GM21619 (cell line): Measurements from ENCODE around the gene OR4F6.
"Not testable (repeated sequence)": the region's sequence is repeated elsewhere in the genome, so short reads cannot be mapped to it uniquely, and the experiment has no call there.

Experiments used
- ATAC-seq: cut with Tn5 transposase; IDR thresholded peaks from one replicate; pipeline ENCODE4 v1.9.1; 2021; ENCODE audit not compliant: unreplicated experiment

Gene OR4F6, protein sequence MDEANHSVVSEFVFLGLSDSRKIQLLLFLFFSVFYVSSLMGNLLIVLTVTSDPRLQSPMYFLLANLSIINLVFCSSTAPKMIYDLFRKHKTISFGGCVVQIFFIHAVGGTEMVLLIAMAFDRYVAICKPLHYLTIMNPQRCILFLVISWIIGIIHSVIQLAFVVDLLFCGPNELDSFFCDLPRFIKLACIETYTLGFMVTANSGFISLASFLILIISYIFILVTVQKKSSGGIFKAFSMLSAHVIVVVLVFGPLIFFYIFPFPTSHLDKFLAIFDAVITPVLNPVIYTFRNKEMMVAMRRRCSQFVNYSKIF

DNA sequence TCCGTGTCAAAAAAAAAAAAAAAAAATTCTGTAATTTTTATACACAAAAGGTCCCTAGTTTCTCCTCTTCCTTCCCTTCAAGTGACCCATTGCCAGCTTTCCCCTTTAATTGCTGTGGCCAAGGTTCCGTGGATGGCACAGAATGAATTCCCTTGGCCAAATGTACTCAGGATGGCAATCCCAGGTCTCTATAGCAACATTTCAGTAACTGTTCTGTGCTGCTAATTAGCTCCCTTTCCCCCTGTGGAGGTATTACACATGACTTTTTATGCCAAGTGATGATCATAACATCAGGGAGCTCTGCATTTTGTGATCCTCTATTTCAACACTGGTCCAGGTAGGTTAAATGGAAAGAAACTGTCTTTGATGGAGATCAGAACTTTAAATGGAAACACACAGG lies at the start of gene OR4F6:
Gene OR4F6 (plus strand): TSS at position 301 of the 400 bp plus-strand sequence. CDS start 2,211 bp downstream, outside the sequence.
- ATAC-seq, result no peak

DNA sequence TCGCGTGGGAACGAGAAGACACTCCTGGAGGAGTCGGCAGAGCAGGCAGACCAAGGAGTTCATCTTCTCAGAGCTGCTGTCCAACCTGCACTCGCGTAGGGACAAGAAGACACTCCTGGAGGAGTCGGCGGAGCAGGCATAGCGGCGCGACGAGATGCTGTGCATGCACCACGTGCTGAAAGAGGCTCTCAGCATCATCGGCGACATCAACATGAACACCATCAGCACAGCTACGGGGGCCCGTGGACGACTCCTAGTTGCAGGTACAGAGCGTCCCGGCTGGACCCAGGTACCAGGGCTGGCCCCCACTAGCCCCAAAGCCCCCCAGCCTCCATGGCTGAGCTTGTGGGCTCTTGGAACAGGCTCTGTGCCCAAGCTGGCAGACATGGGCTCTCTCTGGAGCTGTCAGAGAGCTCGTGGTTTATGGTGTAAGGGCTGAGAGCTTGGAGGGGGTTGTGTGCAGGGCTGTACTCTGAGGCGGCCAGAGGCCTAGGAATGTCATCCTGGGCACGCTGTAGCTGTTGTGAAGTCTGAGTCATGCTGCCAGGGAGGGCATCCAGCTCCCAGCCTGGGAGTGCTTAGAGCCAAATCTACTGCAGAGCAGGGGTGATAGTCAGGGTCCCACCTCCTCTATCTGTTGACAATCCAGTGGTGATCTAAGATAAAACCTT lies 38.5 kb upstream of the OR4F6 start:
- not testable (repeated sequence) for ATAC-seq

DNA sequence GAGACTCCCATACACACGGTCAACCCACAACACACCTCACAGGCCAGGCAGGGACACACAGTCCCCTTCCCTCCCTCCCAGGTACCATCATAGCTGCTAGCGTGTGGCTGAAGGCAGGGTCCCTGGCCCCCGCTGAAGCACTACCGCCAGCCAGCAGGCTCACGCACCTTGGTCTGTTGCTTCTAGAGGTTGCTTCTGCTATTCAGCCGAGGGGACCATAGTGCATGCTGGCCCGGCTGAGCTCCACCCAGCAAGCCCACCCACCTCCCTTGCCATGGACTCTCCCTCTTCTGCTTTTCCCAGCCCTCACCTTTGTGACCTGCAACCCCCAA lies 38.0 kb upstream of the OR4F6 start:
- ATAC-seq, result not testable (repeated sequence)

DNA sequence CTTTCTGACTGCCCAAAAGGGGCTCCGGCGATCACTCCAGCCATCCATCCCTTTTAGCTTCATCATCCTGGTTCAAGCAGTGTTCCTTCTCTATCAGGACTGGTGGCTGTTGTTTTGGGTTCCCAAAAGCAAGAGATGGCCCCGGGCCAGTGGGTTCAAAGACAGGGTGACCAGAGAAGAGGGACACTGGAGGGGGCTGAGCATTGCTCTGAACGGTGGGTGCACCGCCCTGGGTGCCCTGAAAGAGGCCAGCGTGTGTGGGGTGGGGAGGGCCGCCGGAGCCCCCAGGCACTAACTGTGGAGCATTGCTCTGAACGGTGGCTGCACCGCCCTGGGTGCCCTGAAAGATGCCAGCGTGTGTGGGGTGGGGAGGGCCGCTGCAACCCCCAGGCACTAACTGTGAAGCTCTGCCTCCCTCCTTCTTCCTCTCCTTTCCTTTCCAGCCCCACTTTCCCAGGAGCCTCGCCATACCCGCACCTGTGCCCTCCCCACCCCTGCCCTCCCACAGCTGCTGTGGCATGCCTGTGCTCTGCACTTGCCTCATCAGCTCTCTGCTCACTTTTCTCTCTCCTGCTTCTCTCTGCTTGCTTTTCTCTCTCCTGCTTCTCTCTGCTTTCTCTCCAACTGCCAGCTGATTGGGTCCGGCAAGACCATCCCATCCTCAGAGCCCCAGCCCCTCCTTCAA lies 37.4 kb upstream of the OR4F6 start:
- no peak for ATAC-seq

DNA sequence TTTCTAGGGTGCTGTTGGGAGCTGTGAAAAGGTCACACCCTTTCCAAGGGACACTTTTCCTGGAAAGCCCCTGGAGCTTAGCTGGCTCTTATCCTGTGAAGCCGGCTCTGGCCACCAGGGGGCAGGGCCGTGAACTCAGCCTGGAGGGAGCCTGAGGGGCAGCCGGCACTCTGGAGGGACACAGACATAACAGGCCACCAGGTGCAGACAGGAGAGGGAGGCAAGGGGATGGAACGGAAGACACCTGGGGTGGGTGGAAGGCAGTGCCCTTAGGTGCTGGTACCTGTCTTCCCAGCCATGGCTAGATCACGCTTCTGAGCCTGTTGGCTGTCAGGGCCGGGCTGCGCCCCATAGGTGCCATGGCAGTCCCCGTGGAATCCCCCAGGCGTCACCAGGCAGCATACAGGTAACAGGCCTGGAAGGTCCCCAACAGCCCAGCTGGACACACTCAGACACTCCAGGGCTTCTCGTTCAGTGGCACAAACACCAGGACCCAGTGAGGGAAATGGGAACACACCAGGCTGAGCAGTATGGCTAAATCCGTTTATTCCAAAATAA lies 36.1 kb upstream of the OR4F6 start:
- ATAC-seq, result not testable (repeated sequence)

DNA sequence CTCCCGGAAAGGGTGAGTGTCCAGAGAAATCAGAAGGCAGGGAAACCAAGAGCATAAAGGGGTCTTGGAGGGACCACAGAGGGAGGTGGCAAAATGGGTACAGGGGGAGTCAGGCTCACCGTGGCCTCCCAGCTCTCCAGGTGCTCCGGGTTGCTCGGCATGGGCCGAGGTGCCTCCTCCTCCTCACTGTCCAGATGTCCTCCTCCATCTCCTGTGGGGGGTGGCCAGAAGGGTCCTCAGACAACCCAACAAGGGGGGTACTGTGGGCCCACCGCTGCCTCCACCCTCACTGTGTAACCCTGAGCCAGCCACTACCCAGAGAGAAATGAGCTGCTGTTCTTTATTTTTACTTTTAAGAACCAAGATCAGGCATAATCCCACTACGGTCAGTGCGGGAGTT lies 30.4 kb upstream of the OR4F6 start:
- no peak for ATAC-seq

DNA sequence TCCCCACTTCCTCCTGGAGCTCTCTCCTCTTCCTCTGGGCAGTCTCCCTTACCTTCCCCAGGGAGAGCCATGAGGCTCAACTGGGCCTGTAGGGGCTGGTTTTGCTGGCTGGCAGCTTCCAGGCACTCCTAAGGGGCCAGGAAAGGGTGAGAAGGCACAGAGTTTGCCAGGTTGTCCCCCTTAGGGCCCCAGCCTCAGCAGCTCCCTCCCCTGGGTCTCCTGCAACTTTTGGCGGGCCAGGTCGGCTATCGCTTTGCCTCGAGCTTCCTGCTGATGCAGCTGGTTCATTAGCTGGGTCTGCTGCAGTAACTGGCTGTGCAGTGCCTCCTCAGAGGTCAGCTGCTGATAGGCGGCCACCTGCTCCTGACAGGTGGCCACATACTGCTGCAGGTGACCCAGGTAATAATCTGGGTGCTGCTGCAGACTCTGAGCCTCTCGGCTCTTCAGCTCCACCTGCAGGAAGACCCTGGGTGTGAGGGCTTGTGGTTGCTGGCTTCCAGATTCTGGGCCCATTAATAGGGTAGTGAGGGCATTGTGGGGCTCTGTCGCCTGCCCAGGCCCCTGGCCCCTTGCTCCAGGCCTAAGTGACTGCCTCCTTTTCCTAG lies 29.7 kb upstream of the OR4F6 start:
- ATAC-seq, result no peak

DNA sequence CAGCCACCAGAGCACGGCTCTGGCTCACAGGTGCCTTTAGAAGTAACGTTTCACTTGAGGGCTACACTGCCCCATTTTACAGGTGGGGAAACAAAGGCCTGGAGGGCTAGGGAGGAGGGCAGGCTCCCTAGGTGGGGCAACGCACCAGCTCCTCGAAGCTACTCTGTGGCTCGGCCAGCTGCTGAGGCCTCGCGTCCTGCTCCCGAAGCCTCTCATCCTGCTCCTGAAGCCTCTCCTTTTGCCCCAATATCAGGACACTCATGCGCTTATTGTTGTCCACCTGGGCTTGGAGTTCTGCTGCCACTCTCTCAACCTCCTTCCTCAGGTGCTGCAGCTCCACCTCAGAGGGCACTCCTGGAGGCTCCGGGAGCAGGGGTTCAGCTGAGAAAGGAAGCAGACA lies 28.2 kb upstream of the OR4F6 start:
- no peak for ATAC-seq

DNA sequence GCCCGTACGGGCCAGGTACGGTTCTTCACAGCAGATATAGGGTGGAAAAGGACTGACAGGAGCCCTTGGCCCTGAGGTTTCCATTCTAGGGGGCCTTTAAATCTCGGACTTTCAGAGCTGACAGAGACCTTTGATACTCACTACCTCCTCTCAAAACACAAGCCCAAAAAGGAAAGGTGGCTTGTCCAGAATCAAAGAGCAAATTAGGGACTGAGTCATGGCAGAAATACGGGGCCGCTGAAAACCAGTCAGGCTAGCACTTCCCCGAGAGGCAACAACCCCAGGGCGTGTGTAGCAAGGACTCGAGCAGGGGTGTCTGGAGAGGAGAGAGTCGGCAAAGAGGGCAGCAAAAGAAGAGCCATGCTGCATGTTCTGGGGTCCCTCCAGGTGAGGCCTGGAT lies 24.7 kb upstream of the OR4F6 start:
- not testable (repeated sequence) for ATAC-seq

DNA sequence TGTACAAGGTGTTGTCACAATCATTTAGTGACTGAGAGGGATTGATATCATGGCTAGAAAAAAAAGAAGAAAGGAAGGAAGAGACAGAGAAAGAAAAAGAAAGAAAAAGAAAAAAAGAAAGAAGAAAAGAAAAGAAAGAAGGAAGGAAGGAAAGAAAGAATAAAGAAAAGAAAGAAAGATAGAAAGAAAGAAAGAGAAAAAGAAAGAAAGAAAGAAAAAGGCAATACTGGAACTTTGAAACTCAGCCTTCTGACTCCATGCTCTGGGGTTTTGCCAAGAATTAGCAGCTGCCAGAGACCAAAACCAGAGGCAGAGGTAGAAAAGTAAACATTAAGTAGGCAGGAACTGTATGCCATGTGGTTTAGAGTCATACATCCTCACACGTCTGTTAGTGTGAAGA lies 23.1 kb upstream of the OR4F6 start:
- ATAC-seq, result not testable (repeated sequence)

DNA sequence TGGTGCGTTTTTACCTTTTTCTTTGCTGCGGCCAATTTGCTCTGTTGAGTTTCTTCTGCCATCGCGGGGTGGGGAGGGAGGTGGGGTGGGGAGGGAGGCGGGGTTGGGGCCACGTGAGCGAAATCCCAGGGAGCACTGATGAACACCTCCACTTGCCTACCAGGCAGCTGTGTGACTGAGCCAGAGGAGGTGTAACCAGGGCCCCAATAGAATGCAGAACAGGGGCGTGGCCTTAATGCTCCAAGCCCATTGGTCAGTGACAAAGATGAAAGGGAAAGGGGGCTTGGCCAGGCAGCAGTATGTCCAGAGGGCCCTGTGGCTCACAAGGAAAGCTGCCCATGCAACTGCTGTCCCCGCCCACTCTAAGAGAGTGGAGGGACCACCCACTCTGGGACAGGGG lies 21.4 kb upstream of the OR4F6 start:
- ATAC-seq, result no peak

DNA sequence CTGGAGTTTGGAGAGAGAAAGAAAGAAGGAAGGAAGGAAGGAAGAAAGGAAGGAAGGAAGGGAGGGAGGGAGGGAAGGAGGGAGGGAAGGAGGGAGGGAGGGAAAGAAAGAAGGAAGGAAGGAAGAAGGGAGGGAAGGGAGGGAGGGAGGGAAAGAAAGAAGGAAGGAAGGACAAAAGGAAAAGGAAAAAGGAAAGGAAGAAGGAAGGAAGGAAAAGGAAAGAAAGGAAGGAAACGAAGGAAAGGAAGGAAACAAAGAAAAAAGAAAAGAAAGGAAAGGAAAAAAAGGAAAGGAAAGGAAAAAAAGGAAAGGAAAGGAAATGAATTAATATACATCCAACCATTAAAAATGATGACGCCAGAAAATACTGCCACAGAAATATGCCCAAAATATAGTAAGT lies 18.7 kb upstream of the OR4F6 start:
- no peak for ATAC-seq

DNA sequence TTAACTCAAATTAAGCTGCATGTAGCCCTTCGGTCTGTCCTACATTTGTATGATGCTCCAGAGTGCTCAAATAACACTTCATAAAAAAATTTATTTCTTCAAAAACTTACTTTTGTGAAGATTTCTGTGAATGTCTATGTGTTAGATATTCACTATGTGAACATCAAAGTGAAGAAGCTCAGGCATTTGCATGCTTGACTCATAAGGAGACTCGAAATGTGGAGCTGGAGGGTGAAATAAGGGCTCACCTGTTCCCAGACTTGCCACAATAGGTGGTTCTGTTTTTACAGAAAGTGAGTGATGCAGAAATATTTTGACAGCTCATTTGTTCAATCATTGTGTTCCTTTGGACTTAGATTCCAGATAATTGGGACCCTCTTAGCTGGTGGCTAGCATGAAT lies 16.9 kb upstream of the OR4F6 start:
- ATAC-seq, result not testable (repeated sequence)

DNA sequence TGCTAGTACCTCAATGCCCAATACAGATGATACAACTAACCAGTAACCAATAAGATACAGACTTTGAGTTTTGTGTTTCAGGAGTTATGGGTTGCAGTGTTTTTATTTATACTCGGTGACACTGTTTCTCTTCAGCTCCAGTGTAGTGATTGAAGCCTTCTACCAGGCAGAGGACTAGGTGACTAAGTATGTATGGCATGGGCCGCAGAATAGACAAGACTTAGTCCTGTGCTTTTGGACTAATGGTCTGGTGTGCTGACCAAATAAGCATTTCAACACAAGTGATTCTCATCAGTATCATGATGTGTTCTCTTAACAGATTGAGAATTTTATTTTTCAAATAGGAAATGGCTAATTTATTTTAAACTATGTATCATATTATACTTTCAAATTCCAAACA lies 15.3 kb upstream of the OR4F6 start:
- ATAC-seq, result not testable (repeated sequence)

DNA sequence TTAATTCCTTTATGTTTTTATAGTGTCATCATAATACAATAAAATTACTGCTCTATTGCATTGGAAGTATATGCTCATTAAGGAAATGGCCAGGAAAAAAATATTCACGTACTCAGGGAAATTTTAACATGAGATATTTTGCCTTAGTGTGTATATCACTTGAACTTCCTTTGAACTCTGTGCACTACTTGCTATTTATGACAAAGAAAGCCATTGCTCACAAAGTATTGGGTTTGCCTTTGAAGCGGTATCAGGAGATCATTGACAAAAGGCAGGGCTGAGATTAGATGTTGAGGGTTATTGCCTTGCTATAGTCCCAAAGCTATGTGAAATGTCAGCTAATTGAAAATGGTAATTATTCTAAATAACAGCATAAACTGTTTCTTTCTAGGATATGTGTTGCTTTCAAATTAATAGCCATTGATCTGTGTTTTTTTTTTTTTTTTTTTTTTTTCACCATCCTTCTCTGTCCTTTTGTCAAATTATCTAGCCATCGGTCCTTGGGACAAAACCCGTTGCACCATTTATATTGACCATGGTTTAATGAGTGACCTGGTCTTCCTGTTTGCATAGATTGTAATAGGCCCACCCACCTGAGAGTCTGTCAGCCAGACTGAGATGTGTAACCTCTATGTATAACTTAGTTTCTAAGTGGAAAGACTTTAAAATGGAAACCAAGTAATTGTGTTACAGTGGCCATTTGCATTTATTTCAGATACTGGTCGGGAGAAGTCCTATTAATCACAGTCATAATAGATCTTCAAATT lies 14.6 kb upstream of the OR4F6 start:
- ATAC-seq, result not testable (repeated sequence)

DNA sequence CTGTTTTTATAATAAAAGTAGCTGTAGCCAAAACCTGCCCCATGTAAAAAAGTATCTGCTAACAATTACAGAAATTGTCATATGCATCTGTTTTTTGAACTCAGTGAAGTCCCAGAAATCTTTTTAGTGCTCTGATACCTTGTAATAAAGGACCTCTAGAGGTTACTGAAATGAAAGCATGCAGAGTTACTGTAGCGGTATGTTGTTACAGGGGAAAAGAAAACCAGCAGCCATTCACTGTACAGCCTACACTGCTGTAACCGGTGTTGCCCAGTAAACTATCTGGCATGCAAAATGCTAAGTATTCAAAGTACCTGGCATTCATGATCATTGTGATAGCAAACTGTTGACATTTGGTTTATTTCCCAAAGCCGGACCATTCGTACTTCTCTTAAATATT lies 12.6 kb upstream of the OR4F6 start:
- ATAC-seq, result not testable (repeated sequence)

DNA sequence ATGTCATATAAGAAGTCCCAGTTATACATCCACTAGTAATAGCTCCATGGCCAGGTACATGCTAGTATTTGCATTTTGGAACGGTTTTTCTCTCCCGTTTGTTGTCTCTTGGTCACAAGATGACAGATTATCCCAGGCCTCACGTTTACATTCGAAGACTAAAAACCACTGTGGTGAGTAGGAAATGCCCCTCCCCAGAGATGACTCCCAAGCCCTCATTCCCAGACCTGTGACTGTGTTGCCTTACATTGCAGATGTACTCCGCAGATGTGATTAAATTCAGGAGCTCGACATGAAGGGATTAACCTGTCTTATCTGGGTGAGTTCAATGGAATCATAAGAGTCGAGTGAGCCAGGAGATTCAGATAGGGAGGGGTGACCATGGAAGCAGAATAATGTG lies 9.3 kb upstream of the OR4F6 start:
- ATAC-seq, result not testable (repeated sequence)

DNA sequence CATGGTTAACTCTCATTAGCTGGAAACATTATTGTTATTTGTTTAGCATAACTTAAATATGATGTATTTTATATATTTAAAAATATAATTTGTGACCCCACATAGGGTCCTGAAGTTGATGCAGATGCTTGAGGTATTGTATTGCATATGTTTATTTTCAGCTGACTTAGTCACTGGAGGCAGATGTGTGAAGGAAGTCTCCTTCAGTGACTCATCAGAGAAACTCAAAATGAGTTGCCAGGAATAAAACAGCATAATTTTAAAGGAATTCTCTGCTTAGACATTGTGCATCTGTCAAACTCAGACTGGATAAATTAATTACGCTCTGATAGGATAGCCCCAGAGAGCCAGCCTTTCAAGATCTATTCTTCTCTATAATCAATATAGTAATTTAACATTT lies 7.9 kb upstream of the OR4F6 start:
- ATAC-seq, result no peak

DNA sequence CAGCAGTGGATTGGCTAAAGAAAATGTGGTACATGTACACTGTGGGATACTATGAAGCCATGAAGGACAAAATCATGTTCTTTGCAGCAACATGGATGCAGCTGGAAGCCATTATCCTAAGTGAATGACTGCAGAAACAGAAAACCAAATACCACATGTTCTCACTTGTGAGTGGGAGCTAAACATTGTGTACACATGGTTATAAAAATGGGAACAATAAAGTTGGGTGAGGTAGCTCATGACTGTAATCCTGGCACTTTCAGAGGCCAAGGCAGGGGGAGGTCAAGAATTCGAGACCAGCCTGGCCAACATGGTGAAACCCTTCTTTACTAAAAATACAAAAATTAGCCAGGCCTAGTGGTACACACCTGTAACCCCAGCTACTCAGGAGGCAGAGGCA lies 3.6 kb upstream of the OR4F6 start:
- no peak for ATAC-seq

DNA sequence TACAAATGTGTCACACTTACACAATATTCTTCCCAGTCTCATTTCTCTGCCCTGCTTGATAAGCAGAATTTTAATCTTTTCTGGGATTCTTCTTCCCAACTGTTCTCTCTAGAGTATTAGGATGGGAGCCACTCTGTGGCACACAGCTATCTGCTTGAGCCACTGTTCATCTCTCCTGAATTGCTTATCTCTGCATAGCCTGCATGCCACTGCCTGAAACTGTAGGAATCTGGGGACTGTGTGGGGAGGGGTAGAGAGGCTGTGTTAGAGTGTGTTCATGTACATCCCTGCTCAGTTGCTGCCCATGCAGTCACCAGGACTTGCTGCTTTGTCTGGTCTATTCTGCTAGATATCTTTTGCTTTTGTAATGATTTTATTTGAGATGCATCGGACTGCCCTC lies 2.3 kb upstream of the OR4F6 start:
- ATAC-seq, result no peak

DNA sequence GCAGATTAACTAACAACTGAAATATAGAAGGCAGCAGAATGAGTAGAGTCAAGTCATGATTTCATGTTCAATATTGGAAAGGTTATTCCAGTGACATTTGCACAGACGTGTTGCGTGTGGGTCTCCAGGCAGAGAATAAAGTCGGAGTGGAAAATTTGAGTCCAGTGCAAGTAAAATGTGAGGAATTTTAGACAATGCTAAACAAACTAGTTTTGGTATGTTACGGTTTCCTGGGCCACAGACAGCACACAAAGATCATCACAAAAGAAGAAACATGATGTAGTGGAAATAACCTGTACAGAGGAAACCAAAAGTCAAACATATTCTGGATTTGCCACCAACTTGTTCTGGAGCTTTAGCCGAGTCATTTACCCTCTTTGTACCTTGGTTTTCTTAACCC lies 367 bp downstream of the OR4F6 start:
- ATAC-seq, result no peak
